ENCODE measurements around the gene GAB1.

The GAB1 gene

GRCh38 chr4:143336781-143337599 is at the start of gene GAB1:
Gene GAB1 (plus strand): TSS chr4:143336876. CDS start chr4:143337189, 313 bp downstream.
- no peak for DNase-seq

- no peak for DNase-seq
Observed at GRCh38 chr4:143287572-143287923, 49.1 kb upstream of the GAB1 start.

GRCh38 chr4:143288171-143288570 is 48.5 kb upstream of the GAB1 start:
- no peak for DNase-seq

GRCh38 chr4:143289370-143289769 is 47.3 kb upstream of the GAB1 start:
- no peak for DNase-seq

GRCh38 chr4:143291314-143291713 is 45.4 kb upstream of the GAB1 start:
- no peak for DNase-seq

- no peak for DNase-seq
Observed at GRCh38 chr4:143292858-143293257, 43.8 kb upstream of the GAB1 start.

GRCh38 chr4:143294310-143294709 is 42.4 kb upstream of the GAB1 start:
- no peak for DNase-seq

GRCh38 chr4:143294710-143295275 is 41.9 kb upstream of the GAB1 start:
- no peak for DNase-seq

GRCh38 chr4:143296397-143297067 is 40.1 kb upstream of the GAB1 start:
- no peak for DNase-seq

GRCh38 chr4:143300860-143301259 is 35.8 kb upstream of the GAB1 start:
- DNase-seq = no peak

GRCh38 chr4:143302536-143302935 is 34.1 kb upstream of the GAB1 start:
- no peak for DNase-seq

GRCh38 chr4:143306788-143307187 is 29.9 kb upstream of the GAB1 start:
- no peak for DNase-seq

- no peak for DNase-seq
Observed at GRCh38 chr4:143307531-143307930, 29.1 kb upstream of the GAB1 start.

GRCh38 chr4:143308377-143308776 is 28.3 kb upstream of the GAB1 start:
- no peak for DNase-seq

GRCh38 chr4:143311924-143312323 is 24.8 kb upstream of the GAB1 start:
- no peak for DNase-seq

- DNase-seq = no peak
Observed at GRCh38 chr4:143313521-143313920, 23.2 kb upstream of the GAB1 start.

GRCh38 chr4:143313996-143314395 is 22.7 kb upstream of the GAB1 start:
- DNase-seq = no peak

- DNase-seq = no peak
Observed at GRCh38 chr4:143320113-143320512, 16.6 kb upstream of the GAB1 start.

- no peak for DNase-seq
Observed at GRCh38 chr4:143326735-143327134, 9.9 kb upstream of the GAB1 start.

GRCh38 chr4:143329985-143330384 is 6.7 kb upstream of the GAB1 start:
- no peak for DNase-seq

GRCh38 chr4:143335979-143336780 is 496 bp upstream of the GAB1 start:
- DNase-seq = no peak

GRCh38 chr4:143337600-143338287 is 1.1 kb downstream of the GAB1 start:
- no peak for DNase-seq

GRCh38 chr4:143338313-143338712 is 1.6 kb downstream of the GAB1 start:
- DNase-seq = no peak

All from activated gamma-delta T cell treated with Interleukin-2 at 50 U/mL for 16 hours (primary cell).